ENCODE measurements around the gene CCDC85C.

CCDC85C gene

GRCh38 chr14:99466758-99467157, 137.2 kb downstream of the CCDC85C start:
- DNase-seq (ENCODE audit: low read depth): no peak
- TF ChIP-seq CTCF (IDR thresholded peaks at IDR 0.05; ENCODE audit: insufficient read depth, low read depth, low read length, missing control alignments): no peak
- no peak overlapping the region for H3K4me3 ChIP-seq (ENCODE audit: low read depth, low read length)

GRCh38 chr14:99465288-99465687, 138.7 kb downstream of the CCDC85C start:
- no peak for DNase-seq (ENCODE audit: low read depth)
- TF ChIP-seq CTCF (IDR thresholded peaks at IDR 0.05; ENCODE audit: insufficient read depth, low read depth, low read length, missing control alignments): no peak
- no peak overlapping the region for H3K4me3 ChIP-seq (ENCODE audit: low read depth, low read length)

DNA sequence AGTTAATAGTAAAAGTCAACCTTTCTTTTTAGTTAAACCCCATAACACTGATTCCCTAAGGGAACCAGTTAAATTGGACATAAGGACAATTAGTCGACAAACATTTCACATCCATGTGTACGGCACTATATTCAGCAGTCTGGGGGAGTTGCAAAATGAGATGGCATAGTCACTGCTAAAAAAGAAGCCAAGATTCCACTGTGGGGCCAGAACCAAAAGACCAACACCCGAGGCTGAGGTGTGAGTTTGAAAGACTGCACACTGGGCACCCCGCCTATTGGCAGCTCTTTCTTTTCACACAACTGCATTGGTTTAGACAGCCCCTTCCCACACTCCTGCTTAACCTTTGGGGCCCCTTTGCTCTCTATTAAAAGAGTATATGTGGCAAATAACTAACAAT, 140.0 kb downstream of the CCDC85C start:
- H3K4me3 ChIP-seq (ENCODE audit: low read depth, low read length): no peak overlapping the region
- TF ChIP-seq CTCF (IDR thresholded peaks at IDR 0.05; ENCODE audit: insufficient read depth, low read depth, low read length, missing control alignments): no peak
- no peak for DNase-seq (ENCODE audit: low read depth)

DNA sequence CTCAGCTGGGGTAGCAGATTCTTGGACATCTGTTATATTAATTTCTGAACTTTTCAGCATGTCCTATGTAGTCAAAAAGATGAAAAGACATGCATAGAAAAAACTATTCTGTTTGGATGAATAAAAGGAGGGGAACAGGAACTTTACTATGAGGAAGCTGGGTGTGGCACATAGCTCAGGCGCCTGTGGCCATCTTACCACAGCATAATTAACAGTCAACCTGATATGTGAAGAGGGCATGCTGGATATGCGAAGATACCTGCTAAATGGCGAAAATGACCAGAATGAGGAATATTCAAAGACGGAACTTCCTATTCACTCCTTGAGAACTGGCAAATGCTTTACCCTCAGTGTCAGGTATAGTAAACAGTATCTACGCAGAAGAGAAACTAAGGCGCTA, 141.8 kb downstream of the CCDC85C start:
- no peak overlapping the region for H3K4me3 ChIP-seq (ENCODE audit: low read depth, low read length)
- DNase-seq (ENCODE audit: low read depth): no peak
- TF ChIP-seq CTCF (IDR thresholded peaks at IDR 0.05; ENCODE audit: insufficient read depth, low read depth, low read length, missing control alignments): no peak

DNA sequence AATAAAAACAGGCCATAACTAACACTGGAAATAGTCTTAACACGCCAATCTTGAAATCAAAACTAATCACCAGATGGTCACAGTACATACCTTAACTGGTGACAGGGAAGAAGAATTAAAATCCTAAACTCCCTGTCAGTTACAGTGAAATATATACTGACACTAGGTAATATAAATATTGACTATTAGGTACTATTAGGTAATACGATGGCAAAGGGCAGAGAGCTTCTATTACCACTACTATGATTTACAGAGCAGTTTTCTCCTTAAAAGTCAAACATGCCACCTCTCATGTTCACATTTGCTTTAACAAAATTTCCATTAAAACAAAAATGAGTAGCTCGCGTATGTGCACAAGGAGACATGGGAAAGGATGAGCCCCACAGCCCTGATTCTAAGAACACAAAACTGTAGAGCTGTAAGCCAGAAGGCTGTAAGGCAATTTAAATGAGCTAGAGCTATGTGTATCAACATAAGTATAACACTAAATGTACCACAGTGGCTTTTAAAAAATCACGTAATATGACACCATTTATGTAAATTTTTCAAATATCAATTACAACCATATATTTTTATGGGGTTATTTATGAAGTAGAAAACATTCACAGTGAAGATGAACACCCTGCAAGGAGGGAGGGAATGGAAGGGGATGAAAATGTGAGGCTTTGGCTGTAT, 142.5 kb downstream of the CCDC85C start:
- TF ChIP-seq CTCF (IDR thresholded peaks at IDR 0.05; ENCODE audit: insufficient read depth, low read depth, low read length, missing control alignments): no peak
- no peak overlapping the region for H3K4me3 ChIP-seq (ENCODE audit: low read depth, low read length)
- DNase-seq (ENCODE audit: low read depth): no peak

- TF ChIP-seq CTCF (IDR thresholded peaks at IDR 0.05; ENCODE audit: insufficient read depth, low read depth, low read length, missing control alignments): no peak
- H3K4me3 ChIP-seq (ENCODE audit: low read depth, low read length): no peak overlapping the region
- no peak for DNase-seq (ENCODE audit: low read depth)
Observed at GRCh38 chr14:99460793-99461192, 143.2 kb downstream of the CCDC85C start.

DNA sequence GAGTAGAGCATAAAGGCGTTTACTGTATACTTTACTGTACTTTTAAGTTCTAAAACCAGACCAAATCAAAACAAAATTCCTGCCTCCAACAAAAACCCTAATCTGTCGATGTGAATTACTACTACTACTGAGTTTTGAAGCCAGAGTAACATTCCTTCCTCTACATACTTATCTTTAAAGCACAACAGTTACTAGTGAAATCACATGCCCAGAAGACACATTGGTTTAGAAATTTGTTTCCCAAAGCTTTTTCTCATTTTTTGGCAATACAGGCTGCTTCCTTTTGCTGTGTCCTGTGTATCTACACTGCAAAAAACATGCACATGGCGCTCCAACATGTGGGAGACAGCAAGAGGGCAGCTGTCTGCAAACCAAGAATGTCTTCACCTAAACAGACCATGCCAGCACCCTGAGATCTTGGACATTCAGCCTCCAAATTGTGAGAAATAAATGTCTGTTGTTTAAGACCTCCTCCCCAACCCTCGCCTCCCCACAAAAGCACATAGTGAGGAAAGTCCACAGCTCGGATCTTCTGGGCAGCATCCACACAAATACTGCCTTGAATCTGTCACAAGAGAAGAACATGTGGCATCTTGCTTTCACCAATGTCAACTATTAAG, 144.4 kb downstream of the CCDC85C start:
- no peak for DNase-seq (ENCODE audit: low read depth)
- no peak for TF ChIP-seq CTCF (IDR thresholded peaks at IDR 0.05; ENCODE audit: insufficient read depth, low read depth, low read length, missing control alignments)
- H3K4me3 ChIP-seq (ENCODE audit: low read depth, low read length): no peak overlapping the region

All from GM12865 (cell line).